ENCODE data around the gene TTN.
"Not testable (repeated sequence)": the region's sequence is repeated elsewhere in the genome, so short reads cannot be mapped to it uniquely, and the experiment has no call there.

Gene TTN

DNA sequence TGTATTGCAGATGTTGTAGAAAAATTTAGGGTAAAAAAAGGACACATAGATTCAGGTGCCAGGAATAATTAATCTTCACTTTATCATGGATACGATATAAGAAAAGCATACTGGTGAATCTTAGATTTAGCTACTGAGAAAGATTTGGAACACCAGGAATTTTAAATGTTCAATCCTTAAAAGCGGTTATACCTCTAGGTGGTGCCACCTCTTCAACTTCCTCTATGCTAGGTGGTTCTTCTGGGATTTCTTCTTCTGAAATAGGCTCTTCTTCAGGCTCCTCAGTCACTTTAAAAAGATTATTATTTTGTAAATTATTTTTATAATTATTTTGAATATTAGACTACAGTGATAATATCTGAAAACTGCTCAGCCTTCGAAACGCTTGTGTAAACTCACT is 133.1 kb downstream of the TTN start:
- no peak for DNase-seq (ENCODE audit: extremely low spot score)
- ChIA-PET CTCF (no interaction called here), POLR2A (no interaction called here)
- TF ChIP-seq, protein P1, sequence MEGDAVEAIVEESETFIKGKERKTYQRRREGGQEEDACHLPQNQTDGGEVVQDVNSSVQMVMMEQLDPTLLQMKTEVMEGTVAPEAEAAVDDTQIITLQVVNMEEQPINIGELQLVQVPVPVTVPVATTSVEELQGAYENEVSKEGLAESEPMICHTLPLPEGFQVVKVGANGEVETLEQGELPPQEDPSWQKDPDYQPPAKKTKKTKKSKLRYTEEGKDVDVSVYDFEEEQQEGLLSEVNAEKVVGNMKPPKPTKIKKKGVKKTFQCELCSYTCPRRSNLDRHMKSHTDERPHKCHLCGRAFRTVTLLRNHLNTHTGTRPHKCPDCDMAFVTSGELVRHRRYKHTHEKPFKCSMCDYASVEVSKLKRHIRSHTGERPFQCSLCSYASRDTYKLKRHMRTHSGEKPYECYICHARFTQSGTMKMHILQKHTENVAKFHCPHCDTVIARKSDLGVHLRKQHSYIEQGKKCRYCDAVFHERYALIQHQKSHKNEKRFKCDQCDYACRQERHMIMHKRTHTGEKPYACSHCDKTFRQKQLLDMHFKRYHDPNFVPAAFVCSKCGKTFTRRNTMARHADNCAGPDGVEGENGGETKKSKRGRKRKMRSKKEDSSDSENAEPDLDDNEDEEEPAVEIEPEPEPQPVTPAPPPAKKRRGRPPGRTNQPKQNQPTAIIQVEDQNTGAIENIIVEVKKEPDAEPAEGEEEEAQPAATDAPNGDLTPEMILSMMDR (IDR thresholded peaks at IDR 0.05; ENCODE audit: control extremely low read depth, extremely low read depth, low read depth, missing control alignments) = no peak

DNA sequence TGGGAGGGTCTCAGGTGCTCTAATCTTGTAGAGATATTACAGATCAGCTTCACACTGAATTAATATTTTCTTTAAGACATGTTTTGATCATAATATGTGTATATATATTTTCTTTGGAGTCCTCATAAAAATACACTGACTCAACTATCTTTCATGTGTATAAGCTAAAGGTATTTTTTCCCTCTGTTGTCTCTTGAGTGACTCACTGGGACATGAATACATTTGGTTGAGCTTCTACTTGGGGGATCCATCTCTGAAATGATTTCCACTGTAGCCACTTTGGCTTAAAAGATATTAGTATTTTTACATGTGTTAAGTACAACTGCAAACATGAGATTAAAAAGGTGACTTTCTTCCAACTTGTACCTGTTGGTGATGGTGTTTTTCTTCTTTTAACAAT is 140.8 kb downstream of the TTN start:
- CTCF ChIA-PET = interaction anchor here (0.6 kb wide), 1 partner anchor 217 kb away, joined by 3 read pairs; no protein-coding TSS in a partner anchor
- TF ChIP-seq, protein P1 (IDR thresholded peaks at IDR 0.05; ENCODE audit: control extremely low read depth, extremely low read depth, low read depth, missing control alignments) = no peak
- POLR2A ChIA-PET = no interaction called here
- DNase-seq (ENCODE audit: extremely low spot score) = no peak

DNA sequence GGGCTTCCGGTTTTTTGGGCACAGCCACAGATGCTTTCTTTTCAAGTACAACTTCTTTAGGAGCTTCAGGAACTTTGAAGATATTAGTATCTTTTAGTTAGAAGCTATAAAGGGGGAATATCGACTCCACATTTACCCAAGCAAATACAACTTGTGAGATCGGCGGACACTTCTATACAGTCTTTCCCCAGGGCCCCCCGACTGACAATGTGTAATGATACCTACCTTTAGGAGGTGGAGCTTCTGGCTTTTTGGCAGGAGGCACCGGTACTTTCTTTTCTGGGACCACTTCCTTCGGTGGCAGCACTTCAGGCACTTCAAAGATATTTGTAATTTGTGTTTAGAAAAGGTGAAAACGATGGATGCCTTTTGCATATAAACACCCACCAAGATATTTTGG is 148.7 kb downstream of the TTN start:
- DNase-seq (ENCODE audit: extremely low spot score); POLR2A ChIA-PET; CTCF ChIA-PET: not testable (repeated sequence)

DNA sequence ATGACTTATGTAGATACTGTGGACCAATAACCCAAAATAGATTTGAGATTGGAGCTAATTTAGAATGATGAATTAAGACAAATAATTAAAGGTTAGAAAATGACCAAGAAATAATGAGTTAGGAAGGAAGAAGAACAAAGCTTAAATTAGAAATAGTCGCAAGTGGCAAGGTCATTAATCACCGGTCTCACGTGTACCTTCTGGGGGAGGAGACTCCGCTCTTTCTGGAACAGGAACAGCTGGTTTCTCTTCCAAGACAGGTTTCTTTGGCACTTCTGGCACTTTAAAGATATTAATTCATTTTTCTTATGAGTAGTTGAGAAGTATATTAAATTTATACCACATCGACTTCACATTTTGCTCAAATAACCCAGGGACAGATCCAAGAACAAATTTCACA is 156.7 kb downstream of the TTN start:
- TF ChIP-seq, protein P1 (IDR thresholded peaks at IDR 0.05; ENCODE audit: control extremely low read depth, extremely low read depth, low read depth, missing control alignments) = no peak
- ChIA-PET POLR2A (no interaction called here), CTCF (interaction anchor here (1.1 to 2.2 kb wide), 2 partner anchors 40 to 50 kb away, joined by 4 read pairs; no protein-coding TSS in a partner anchor)
- no peak for DNase-seq (ENCODE audit: extremely low spot score)

DNA sequence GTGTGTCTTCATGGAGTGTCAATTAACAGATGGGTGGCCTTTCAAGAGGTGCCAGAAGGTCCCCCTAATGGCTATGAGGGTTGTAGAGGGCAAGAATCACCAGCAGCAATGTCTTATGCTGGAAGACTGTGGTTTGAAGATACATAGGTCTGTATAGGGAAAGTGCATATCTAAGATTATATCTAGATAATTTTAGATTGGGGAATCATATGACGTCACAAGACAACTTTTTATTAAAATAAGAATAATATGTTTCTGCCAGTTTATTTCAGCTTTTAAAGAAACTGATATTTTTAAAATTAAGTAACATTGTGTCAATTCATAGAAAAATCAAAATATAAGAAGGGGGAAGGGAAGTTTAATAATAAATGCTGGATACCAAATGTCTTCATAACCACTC is 162.3 kb downstream of the TTN start:
- POLR2A ChIA-PET = no interaction called here
- TF ChIP-seq, protein P1 (IDR thresholded peaks at IDR 0.05; ENCODE audit: control extremely low read depth, extremely low read depth, low read depth, missing control alignments) = no peak
- CTCF ChIA-PET = interaction anchor here (1.3 to 2.1 kb wide), 2 partner anchors 9 to 56 kb away, joined by 3 to 5 read pairs; no protein-coding TSS in a partner anchor
- DNase-seq (ENCODE audit: extremely low spot score) = no peak

DNA sequence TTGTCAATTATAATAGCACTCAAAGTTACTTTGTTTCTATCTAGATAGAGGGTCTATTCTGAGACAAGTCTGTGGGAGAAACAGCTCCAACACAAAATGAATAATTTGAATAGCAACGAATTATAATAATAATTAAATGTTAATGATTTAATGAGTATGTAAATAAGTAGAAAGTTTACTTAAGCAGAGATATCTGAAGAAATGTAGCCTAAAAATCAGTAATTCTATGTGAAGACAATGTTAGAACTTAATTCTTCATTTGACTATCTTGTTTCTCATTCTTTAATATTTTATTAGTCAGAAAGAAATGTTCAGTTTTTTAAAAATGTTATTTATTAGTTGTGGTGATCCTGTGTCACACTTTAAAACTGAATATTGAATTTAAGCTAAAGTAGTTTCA is 165.7 kb downstream of the TTN start:
- TF ChIP-seq, protein P1 (IDR thresholded peaks at IDR 0.05; ENCODE audit: control extremely low read depth, extremely low read depth, low read depth, missing control alignments) = no peak
- POLR2A ChIA-PET = no interaction called here
- CTCF ChIA-PET = no interaction called here
- DNase-seq (ENCODE audit: extremely low spot score) = no peak

DNA sequence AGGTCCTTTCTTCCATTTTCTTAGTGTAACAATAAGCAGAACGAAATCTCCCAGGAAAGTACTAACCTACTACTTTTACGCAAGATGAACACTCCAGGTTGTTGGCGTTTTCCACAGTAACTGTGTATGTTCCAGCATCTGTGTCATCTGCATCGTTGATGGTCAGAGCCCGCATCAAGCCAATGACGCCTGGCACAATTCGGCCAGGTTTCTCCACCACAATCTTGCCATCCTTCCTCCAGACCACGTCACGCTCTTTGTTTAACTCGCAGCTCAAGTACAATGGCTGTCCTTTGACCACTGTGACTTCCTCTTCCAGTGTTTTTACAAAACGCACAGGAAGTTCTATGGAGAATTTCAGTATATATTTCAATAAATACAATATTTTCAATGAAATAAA is 171.3 kb downstream of the TTN start:
- no peak for DNase-seq (ENCODE audit: extremely low spot score)
- CTCF ChIA-PET = interaction anchor here (1.0 to 1.8 kb wide), 2 partner anchors 9 to 43 kb away, joined by 3 to 5 read pairs; no protein-coding TSS in a partner anchor
- TF ChIP-seq, protein P1 (IDR thresholded peaks at IDR 0.05; ENCODE audit: control extremely low read depth, extremely low read depth, low read depth, missing control alignments) = no peak
- POLR2A ChIA-PET = no interaction called here
